GM19328 (cell line): ENCODE results near the gene CEBPE.
A peak's percentile ranks its signal among the peaks of the same experiment; 100 is the strongest.

ENCODE experiments used
- ATAC-seq: cut with Tn5 transposase; IDR thresholded peaks from one replicate; pipeline ENCODE4 v1.9.1; 2021; ENCODE audit warnings: mild to moderate bottlenecking, moderate library complexity; ENCODE audit not compliant: unreplicated experiment

Gene CEBPE

GRCh38 chr14:23085458-23085857 is 33.6 kb downstream of the CEBPE start:
- ATAC-seq, result no peak

- ATAC-seq, result no peak
Measured at GRCh38 chr14:23080474-23080873, 38.6 kb downstream of the CEBPE start.

DNA sequence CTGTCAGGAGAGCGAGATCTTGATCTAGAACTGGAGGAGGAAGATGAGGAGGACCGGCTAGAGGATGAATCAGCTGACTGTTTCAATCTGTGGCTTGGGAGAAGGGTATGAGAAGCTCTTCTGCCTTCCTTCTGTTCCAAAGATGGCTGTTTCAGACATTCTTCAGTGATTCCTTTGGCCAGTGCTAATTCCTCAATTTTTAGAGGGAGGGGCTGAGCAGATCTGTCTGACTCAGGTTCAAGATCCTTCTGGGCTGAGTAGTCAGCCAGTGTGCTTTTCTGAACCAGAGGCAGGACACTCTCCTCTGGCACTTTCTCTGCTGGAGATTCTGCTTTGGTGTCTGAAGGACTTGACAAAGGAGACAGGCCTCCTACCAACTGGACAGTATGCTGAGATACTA is 39.3 kb downstream of the CEBPE start:
- no peak for ATAC-seq

DNA sequence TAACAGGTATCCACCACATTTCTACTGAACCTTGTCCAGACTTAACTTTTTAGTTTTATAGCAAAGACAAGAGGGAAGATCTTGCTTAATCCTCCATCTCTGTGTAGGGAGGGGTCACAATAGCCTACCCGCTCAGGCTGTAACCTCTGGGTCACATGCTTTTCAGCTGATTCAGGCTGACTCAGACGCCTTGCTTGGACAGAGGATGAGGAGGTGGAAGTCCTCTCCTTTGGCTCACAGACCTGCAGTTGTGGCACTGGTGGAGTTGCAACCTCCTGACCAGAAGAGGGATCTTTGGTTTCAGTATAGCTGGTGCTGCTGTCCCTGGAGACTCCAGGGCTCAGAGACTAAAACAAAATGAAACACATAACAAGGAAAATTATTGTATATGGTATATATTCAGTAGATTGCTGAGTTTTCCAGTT is 40.4 kb downstream of the CEBPE start:
- no peak for ATAC-seq

GRCh38 chr14:23077962-23078361 is 41.1 kb downstream of the CEBPE start:
- ATAC-seq, result no peak

GRCh38 chr14:23076785-23077408 is 42.2 kb downstream of the CEBPE start:
- no peak for ATAC-seq

GRCh38 chr14:23074906-23075305 is 44.1 kb downstream of the CEBPE start:
- no peak for ATAC-seq

DNA sequence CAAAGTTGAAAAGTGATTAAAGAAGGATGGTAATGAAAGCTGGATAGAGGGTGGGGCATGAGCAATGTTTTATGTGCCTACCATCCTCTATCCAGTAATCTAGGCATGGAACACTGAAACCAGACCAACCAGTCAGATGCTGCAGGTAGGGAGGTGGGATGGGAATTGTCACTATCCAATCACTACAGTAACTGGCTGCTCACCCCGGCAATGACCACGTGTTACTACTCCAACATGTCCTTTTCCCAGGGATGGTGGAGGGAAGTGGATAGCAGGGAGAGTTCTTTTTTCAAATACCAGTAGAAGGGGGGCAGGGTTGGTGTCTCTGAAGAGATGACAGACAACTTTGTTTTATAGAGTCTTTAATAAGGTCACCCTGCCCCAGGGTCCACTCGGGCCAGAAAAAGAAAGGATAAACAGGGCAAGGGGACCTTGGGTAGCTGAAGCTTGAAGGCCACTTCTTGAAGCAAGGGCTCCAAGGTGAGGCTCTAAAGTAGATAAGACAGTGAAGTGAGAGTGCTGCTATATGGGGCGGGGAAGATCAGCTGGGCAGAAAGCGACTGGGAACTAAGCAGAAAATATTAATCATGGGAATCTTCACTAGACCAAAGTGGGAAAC is 47.0 kb downstream of the CEBPE start:
- ATAC-seq, result no peak

DNA sequence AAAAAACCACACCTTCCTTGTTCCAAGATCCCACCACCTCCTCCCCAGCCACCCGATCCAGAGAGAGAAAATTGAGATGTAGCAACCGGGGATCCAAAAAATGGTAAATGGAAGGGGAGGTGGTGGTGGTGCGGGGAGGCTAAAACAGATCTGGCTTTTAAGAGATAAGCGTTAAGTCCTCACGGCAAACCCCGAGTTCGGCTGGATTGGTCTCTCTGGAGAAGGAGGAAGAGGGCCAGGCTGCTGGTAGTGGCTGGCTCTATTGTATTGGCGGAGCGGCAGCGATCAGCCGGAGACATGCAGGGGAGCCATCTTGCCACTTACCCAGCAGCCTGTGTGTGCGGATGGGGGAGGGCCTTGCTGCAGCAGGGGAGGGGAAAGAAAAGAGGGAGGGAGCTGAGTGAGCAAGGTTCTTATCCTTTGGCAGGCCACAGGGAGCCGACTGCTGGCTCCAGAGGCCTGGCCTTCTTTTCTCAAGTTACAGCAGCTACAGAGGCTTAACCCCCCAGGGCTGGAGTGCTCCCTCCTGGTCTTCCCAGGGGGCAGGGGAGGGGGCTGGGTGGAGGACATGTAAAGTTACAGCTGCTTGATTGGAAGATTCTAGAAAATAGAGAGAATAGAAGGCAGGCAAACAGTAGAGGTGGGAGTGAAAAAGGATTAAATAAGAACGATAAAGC is 47.7 kb downstream of the CEBPE start:
- ATAC-seq, result peak; percentile 91

GRCh38 chr14:23070262-23071129 is 48.6 kb downstream of the CEBPE start:
- ATAC-seq, result no peak

GRCh38 chr14:23069413-23069806 is 49.6 kb downstream of the CEBPE start:
- no peak for ATAC-seq

GRCh38 chr14:23068789-23069412 is 50.2 kb downstream of the CEBPE start:
- no peak for ATAC-seq

DNA sequence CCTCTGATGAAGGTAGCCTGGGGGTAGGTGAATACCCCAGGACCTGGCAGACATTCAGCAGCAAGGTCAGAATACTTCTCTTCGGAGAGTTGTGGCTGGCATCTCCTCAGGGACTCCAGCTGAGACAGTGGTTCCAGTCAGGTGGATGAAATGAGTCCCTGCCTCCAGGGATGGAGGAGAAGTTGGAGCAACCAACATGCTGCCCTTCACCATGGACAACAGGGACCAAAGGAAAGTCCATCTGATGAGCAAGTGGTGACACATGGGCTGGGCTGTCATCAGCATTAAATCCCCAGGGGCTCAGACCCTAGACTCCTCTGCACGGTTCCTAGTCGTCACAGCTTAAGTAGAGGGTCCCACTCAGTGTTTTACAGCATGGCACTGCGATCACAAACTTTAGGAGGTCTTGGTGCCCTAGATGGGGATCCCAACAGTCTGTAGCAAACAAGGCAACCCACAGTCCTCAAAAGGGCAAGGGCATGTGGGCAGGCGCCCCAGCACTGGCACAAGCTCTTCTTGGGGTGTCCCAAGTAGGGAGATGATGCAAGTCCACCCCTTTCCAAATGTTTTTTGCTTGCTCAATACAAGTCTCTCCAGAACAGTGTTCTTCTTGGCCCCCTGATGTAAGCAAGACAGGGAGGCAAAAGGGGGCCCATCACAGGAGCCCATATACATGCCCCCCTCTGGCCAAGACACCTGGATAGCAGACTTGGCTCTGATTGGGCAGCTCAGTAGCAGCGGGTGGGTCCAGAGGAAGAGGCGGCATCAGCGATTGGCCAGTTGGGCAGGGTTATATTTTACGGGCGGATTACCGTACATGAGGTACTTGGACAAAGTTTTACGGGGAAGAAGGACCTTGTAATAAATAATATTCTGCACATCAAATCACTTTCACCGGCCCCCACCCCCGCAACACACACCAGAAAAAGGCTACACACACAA is 50.9 kb downstream of the CEBPE start:
- ATAC-seq, result no peak
